Measurements from ENCODE around the gene MPST. TPM values are rescaled to one million over a fixed set of nuclear protein-coding genes. Genes with fewer than 3 reads are reported as not detected.

Gene MPST
- total RNA-seq, 1 experiment from 2014 or later: 73.0 TPM

DNA sequence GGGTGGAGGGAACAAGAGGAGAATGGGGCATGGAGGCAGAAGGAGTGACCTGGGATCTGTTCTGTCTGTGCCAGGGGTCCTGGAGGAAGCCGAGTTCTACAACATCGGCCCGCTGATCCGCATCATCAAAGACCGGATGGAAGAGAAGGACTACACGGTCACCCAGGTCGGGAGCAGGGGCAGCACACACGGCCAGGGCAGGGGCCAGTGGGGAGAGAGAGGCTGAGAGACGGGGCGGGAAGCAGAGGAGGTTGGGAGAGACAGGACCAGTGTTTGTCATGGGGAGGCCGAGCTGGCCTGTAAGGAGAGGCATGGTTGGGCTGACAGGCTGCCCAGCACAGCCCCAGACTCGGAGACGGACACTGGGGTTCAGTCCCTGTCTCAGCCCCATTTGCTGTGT is 36.7 kb downstream of the MPST start:
- intact Hi-C loops (cut with micrococcal nuclease; ENCODE audit: unreplicated experiment): no loop called here
- BruUV-seq (replicated peaks): no TSS peak
- Mint-ChIP-seq H3K4me3 (ENCODE audit: low read depth, unreplicated experiment) (no peak overlapping the region), H3K36me3 (ENCODE audit: insufficient read depth, unreplicated experiment) (peaks cover 6% of the 10 kb centered on the region), H3K9me3 (ENCODE audit: low read depth, unreplicated experiment) (no peaks in the 10 kb centered on the region), H3K4me1 (ENCODE audit: low read depth, unreplicated experiment) (no peaks in the 10 kb centered on the region), H3K27me3 (ENCODE audit: unreplicated experiment) (no peaks in the 10 kb centered on the region), H3K27ac (ENCODE audit: unreplicated experiment) (no peak overlapping the region)
- TF ChIP-seq, protein P1, sequence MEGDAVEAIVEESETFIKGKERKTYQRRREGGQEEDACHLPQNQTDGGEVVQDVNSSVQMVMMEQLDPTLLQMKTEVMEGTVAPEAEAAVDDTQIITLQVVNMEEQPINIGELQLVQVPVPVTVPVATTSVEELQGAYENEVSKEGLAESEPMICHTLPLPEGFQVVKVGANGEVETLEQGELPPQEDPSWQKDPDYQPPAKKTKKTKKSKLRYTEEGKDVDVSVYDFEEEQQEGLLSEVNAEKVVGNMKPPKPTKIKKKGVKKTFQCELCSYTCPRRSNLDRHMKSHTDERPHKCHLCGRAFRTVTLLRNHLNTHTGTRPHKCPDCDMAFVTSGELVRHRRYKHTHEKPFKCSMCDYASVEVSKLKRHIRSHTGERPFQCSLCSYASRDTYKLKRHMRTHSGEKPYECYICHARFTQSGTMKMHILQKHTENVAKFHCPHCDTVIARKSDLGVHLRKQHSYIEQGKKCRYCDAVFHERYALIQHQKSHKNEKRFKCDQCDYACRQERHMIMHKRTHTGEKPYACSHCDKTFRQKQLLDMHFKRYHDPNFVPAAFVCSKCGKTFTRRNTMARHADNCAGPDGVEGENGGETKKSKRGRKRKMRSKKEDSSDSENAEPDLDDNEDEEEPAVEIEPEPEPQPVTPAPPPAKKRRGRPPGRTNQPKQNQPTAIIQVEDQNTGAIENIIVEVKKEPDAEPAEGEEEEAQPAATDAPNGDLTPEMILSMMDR (IDR thresholded peaks at IDR 0.05; ENCODE audit: unreplicated experiment): no peak
- DNase-seq: no peak
- CTCF ChIA-PET: no interaction called here

DNA sequence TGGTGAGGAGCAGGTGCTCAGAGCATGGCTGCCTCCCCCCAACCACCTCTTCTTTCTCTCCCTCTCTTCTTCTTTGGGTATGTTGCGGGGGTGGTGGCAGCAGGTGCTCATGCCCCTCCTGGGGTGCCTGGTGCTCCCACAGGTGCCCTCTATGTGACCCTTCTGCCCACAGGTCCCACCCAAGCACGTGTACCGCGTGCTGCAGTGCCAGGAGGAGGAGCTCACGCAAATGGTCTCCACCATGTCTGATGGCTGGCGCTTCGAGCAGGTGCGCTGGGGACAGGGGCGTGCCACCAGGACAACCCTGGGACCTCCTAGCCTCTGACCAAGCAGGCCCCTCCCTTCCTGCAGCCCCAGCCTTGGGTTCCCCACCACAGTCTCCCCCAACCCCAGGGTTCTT is 37.7 kb downstream of the MPST start:
- H3K27me3 Mint-ChIP-seq (ENCODE audit: unreplicated experiment): no peaks in the 10 kb centered on the region
- H3K4me1 Mint-ChIP-seq (ENCODE audit: low read depth, unreplicated experiment): no peaks in the 10 kb centered on the region
- CTCF ChIA-PET: no interaction called here
- intact Hi-C loops (cut with micrococcal nuclease; ENCODE audit: unreplicated experiment): no loop called here
- DNase-seq: no peak
- H3K4me3 Mint-ChIP-seq (ENCODE audit: low read depth, unreplicated experiment): no peak overlapping the region
- TF ChIP-seq, protein P1 (IDR thresholded peaks at IDR 0.05; ENCODE audit: unreplicated experiment): no peak
- peaks cover 2% of the 10 kb centered on the region for H3K36me3 Mint-ChIP-seq (ENCODE audit: insufficient read depth, unreplicated experiment)
- no peak overlapping the region for H3K27ac Mint-ChIP-seq (ENCODE audit: unreplicated experiment)
- H3K9me3 Mint-ChIP-seq (ENCODE audit: low read depth, unreplicated experiment): no peaks in the 10 kb centered on the region
- no TSS peak for BruUV-seq (replicated peaks)

DNA sequence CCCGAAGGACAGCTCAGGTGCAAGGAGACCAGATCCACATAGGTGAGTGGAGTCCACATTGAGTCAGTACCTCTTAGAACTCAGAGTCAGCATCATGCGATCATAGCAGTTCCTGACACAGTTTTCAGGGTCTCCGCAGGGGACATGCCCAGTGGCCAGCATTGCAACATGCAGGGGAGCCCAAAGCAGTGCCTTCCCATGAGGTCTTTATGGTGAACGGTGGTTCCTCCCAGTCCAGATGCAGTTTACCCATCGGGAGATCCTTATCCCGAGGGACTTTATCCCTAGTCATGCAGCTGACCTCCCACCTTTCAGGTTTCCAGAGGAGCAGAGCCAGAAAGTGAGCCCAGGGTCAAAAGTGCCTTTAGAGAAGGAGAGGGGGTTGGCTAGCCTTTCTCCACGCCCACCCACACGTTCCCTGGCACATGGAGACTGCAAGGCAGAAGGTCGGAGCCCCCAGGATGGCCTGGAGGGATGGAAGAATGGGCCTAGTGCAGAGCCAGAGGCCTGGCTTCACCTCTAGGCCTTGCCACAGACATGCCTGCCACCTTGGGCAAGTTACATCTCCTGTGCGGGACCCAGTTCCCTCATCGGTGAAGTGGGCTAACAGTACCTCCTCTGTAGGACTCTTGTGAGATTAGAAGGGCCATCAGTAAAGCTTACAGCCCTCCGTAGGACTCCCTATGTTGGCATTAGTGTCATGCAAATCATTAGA is 38.4 kb downstream of the MPST start:
- no peaks in the 10 kb centered on the region for H3K27me3 Mint-ChIP-seq (ENCODE audit: unreplicated experiment)
- no TSS peak for BruUV-seq (replicated peaks)
- intact Hi-C loops (cut with micrococcal nuclease; ENCODE audit: unreplicated experiment): no loop called here
- TF ChIP-seq, protein P1 (IDR thresholded peaks at IDR 0.05; ENCODE audit: unreplicated experiment): no peak
- H3K9me3 Mint-ChIP-seq (ENCODE audit: low read depth, unreplicated experiment): no peaks in the 10 kb centered on the region
- CTCF ChIA-PET: no interaction called here
- peaks cover 5% of the 10 kb centered on the region for H3K4me1 Mint-ChIP-seq (ENCODE audit: low read depth, unreplicated experiment)
- H3K4me3 Mint-ChIP-seq (ENCODE audit: low read depth, unreplicated experiment): no peak overlapping the region
- H3K36me3 Mint-ChIP-seq (ENCODE audit: insufficient read depth, unreplicated experiment): no peaks in the 10 kb centered on the region
- DNase-seq: no peak
- H3K27ac Mint-ChIP-seq (ENCODE audit: unreplicated experiment): no peak overlapping the region

DNA sequence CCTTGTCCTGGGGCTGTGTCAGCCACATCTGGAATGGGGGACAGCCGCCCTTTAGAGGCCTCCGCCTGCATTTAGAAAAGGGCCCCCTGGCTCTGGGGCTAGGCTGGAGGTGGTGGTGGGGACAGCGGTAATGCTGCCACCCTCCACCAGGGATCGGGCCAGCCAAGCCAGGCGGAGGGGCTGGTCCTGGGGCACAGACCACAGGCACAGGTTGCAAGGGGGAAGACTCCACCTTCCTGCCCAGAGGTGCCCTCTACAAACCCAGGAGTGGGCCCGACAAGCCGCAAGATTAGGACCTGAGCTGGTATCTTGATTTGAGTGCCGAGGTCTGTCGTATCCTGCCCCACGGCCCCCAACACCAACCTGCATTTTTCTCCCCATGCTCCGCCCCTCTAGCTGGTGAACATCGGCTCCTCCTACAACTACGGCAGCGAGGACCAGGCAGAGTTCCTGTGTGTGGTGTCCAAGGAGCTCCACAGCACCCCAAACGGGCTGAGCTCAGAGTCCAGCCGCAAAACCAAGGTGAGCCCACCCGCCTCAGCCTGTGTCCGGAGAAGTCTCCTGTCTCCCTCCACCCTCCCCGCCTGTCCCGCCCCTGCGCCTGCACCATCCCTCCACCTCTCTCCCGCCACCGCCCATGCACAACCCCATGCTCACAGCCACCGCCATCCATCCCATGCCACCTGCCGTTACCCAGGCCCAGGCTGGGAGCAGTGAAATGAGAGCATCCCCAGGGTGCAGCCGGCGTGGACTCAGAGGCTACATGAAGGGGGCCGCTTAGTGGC is 39.6 kb downstream of the MPST start:
- intact Hi-C loops (cut with micrococcal nuclease; ENCODE audit: unreplicated experiment): no loop called here
- CTCF ChIA-PET: no interaction called here
- Mint-ChIP-seq H3K4me3 (ENCODE audit: low read depth, unreplicated experiment) (no peak overlapping the region), H3K4me1 (ENCODE audit: low read depth, unreplicated experiment) (peaks cover 16% of the 10 kb centered on the region), H3K27me3 (ENCODE audit: unreplicated experiment) (no peaks in the 10 kb centered on the region), H3K36me3 (ENCODE audit: insufficient read depth, unreplicated experiment) (no peaks in the 10 kb centered on the region), H3K9me3 (ENCODE audit: low read depth, unreplicated experiment) (no peaks in the 10 kb centered on the region), H3K27ac (ENCODE audit: unreplicated experiment) (no peak overlapping the region)
- TF ChIP-seq, protein P1 (IDR thresholded peaks at IDR 0.05; ENCODE audit: unreplicated experiment): no peak
- no TSS peak for BruUV-seq (replicated peaks)
- no peak for DNase-seq
